ENCODE data around the gene LCE1D. TPM values are rescaled to one million over a fixed set of nuclear protein-coding genes. Genes with fewer than 3 reads are reported as not detected.

Gene LCE1D
- total RNA-seq, 1 donor from 2014 or later: not detected

- no peaks in the 10 kb centered on the region for H3K27me3 Mint-ChIP-seq
- no peaks in the 10 kb centered on the region for H3K4me1 Mint-ChIP-seq (ENCODE audit: low read depth)
- H3K9me3 Mint-ChIP-seq (ENCODE audit: low read depth): peaks cover 63% of the 10 kb centered on the region
- peaks cover 4% of the 10 kb centered on the region for H3K36me3 Mint-ChIP-seq (ENCODE audit: insufficient read depth)
- no peak overlapping the region for H3K4me3 Mint-ChIP-seq (ENCODE audit: low read depth)
- no peak overlapping the region for H3K27ac Mint-ChIP-seq
- no peak for DNase-seq (ENCODE audit: low spot score, unreplicated experiment)
- TF ChIP-seq, protein P1, sequence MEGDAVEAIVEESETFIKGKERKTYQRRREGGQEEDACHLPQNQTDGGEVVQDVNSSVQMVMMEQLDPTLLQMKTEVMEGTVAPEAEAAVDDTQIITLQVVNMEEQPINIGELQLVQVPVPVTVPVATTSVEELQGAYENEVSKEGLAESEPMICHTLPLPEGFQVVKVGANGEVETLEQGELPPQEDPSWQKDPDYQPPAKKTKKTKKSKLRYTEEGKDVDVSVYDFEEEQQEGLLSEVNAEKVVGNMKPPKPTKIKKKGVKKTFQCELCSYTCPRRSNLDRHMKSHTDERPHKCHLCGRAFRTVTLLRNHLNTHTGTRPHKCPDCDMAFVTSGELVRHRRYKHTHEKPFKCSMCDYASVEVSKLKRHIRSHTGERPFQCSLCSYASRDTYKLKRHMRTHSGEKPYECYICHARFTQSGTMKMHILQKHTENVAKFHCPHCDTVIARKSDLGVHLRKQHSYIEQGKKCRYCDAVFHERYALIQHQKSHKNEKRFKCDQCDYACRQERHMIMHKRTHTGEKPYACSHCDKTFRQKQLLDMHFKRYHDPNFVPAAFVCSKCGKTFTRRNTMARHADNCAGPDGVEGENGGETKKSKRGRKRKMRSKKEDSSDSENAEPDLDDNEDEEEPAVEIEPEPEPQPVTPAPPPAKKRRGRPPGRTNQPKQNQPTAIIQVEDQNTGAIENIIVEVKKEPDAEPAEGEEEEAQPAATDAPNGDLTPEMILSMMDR (IDR thresholded peaks at IDR 0.05; ENCODE audit: unreplicated experiment): no peak
Measured at GRCh38 chr1:152768847-152769533, 27.5 kb upstream of the LCE1D start.

GRCh38 chr1:152770411-152770810, 26.1 kb upstream of the LCE1D start:
- H3K9me3 Mint-ChIP-seq (ENCODE audit: low read depth): peaks cover 71% of the 10 kb centered on the region
- H3K36me3 Mint-ChIP-seq (ENCODE audit: insufficient read depth): peaks cover 2% of the 10 kb centered on the region

DNA sequence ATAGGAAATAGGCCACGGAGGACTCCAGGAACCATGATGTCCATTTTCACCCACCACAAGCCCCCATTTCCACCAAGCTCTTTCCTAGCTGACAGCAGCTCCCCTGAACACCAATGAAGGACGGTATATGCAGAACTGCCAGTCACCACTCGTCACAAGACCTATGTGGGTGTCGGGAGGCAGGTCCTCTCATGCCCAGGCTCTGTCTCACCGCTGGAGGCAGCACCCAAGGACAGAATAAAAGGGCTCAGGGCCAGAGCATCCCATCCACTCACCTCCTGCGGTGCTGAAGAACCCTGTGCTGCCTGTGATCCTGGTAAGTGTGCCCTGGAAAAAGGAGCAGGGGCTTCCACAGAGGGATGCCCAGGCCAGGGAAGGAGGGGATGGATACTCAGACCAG, 21.6 kb upstream of the LCE1D start, which contains the start of gene LCE1F:
TSS of gene LCE1F (plus strand) at position 266 of the 400 bp plus-strand sequence. CDS start 1,232 bp downstream, outside the sequence.
- no peaks in the 10 kb centered on the region for H3K27me3 Mint-ChIP-seq
- no peaks in the 10 kb centered on the region for H3K4me1 Mint-ChIP-seq (ENCODE audit: low read depth)
- H3K4me3 Mint-ChIP-seq (ENCODE audit: low read depth): no peak within 1 kb of the TSS
- H3K36me3 Mint-ChIP-seq (ENCODE audit: insufficient read depth): peaks cover 2% of the 10 kb centered on the region
- DNase-seq (ENCODE audit: low spot score, unreplicated experiment): no peak
- no peak within 1 kb of the TSS for H3K27ac Mint-ChIP-seq
- peaks cover 65% of the 10 kb centered on the region for H3K9me3 Mint-ChIP-seq (ENCODE audit: low read depth)
- TF ChIP-seq, protein P1 (IDR thresholded peaks at IDR 0.05; ENCODE audit: unreplicated experiment): no peak

More at GRCh38 chr1:152770411-152770810, 26.1 kb upstream of the LCE1D start:
- H3K27me3 Mint-ChIP-seq: no peaks in the 10 kb centered on the region
- TF ChIP-seq, protein P1 (IDR thresholded peaks at IDR 0.05; ENCODE audit: unreplicated experiment): no peak
- no peak for DNase-seq (ENCODE audit: low spot score, unreplicated experiment)
- H3K27ac Mint-ChIP-seq: no peak overlapping the region
- no peaks in the 10 kb centered on the region for H3K4me1 Mint-ChIP-seq (ENCODE audit: low read depth)
- no peak overlapping the region for H3K4me3 Mint-ChIP-seq (ENCODE audit: low read depth)

DNA sequence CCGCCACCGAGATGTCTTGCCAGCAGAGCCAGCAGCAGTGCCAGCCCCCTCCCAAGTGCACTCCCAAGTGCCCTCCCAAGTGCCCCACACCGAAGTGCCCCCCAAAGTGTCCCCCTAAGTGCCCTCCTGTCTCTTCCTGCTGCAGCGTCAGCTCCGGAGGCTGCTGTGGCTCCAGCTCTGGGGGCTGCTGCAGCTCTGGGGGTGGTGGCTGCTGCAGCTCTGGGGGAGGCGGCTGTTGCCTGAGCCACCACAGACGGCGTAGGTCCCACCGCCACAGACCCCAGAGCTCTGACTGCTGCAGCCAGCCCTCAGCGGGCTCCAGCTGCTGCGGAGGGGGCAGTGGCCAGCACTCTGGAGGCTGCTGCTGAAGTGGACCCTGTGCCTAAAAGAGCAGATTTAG, 20.2 kb upstream of the LCE1D start:
- Mint-ChIP-seq H3K36me3 (ENCODE audit: insufficient read depth) (peaks cover 2% of the 10 kb centered on the region), H3K4me1 (ENCODE audit: low read depth) (no peaks in the 10 kb centered on the region), H3K9me3 (ENCODE audit: low read depth) (peaks cover 62% of the 10 kb centered on the region), H3K27me3 (no peaks in the 10 kb centered on the region), H3K4me3 (ENCODE audit: low read depth) (no peak overlapping the region), H3K27ac (no peak overlapping the region)
- no peak for DNase-seq (ENCODE audit: low spot score, unreplicated experiment)
- TF ChIP-seq, protein P1 (IDR thresholded peaks at IDR 0.05; ENCODE audit: unreplicated experiment): no peak

- no peak for DNase-seq (ENCODE audit: low spot score, unreplicated experiment)
- Mint-ChIP-seq H3K27me3 (no peaks in the 10 kb centered on the region), H3K36me3 (ENCODE audit: insufficient read depth) (no peaks in the 10 kb centered on the region), H3K27ac (no peak overlapping the region), H3K9me3 (ENCODE audit: low read depth) (peaks cover 60% of the 10 kb centered on the region), H3K4me3 (ENCODE audit: low read depth) (no peak overlapping the region), H3K4me1 (ENCODE audit: low read depth) (no peaks in the 10 kb centered on the region)
- TF ChIP-seq, protein P1 (IDR thresholded peaks at IDR 0.05; ENCODE audit: unreplicated experiment): no peak
Measured at GRCh38 chr1:152777510-152778137, 18.9 kb upstream of the LCE1D start.

All from progenitor cell of endocrine pancreas (in vitro differentiated cells).